Mesenteric fat pad (tissue), 1 donor: ENCODE measurements around the gene CRTAC1. TPM values are rescaled to one million over a fixed set of nuclear protein-coding genes. Genes with fewer than 3 reads are reported as not detected.

Experiments used
- DNase-seq: peaks from one replicate; pipeline ENCODE4 v3.0.0-alpha.2; 2020; ENCODE audit warnings: low spot score
- long read RNA-seq: library from polyadenylated mRNA; unstranded; transcript quantifications from one replicate; pipeline ENCODE4 v2.0.0, GENCODE V29; 2020
- total RNA-seq: library from RNA; stranded (reverse); fragmentation: NEBNext Ultra II Directional; extraction: Animal tissue kit (Norgen Biotek cat#: 25700); gene quantifications from one replicate; pipeline ENCODE4 v1.2.1, GENCODE V29; 2021
- donor health status: DM: yes; HTN: yes; CAD: no.

Gene CRTAC1, protein sequence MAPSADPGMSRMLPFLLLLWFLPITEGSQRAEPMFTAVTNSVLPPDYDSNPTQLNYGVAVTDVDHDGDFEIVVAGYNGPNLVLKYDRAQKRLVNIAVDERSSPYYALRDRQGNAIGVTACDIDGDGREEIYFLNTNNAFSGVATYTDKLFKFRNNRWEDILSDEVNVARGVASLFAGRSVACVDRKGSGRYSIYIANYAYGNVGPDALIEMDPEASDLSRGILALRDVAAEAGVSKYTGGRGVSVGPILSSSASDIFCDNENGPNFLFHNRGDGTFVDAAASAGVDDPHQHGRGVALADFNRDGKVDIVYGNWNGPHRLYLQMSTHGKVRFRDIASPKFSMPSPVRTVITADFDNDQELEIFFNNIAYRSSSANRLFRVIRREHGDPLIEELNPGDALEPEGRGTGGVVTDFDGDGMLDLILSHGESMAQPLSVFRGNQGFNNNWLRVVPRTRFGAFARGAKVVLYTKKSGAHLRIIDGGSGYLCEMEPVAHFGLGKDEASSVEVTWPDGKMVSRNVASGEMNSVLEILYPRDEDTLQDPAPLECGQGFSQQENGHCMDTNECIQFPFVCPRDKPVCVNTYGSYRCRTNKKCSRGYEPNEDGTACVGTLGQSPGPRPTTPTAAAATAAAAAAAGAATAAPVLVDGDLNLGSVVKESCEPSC
- 1.3 TPM for total RNA-seq
- long read RNA-seq, partial matches to known transcripts: 2 of 2 reads
- long read RNA-seq, other reads (novel, unspliced or antisense): 0 of 2 reads

- no peak for DNase-seq
These were observed at the start of gene CRTAC1 for GRCh38 chr10:98030093-98030821. Gene CRTAC1 (minus strand): TSS chr10:98030621. CDS start chr10:98030472, 149 bp downstream.

GRCh38 chr10:98078774-98079173 is 48.4 kb upstream of the CRTAC1 start:
- DNase-seq: no peak

DNA sequence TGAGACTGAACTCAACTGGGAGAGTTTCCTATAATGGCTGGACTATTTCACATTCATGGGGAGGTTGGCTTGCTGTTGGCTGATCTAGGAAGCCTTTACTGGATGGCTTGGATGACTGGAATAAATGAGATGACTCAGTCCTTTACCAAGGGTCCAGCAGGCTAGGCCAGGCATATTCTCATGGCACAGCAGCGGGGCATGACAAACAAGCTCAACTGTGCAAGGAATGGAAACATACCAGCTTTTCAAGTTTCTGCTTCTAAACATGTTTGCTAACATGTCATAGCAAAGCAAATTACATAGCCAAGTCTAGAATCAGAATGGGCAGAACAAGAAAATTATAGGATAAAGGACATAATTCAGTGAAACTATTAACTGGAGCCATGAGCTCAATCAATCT is 46.8 kb upstream of the CRTAC1 start:
- no peak for DNase-seq

DNA sequence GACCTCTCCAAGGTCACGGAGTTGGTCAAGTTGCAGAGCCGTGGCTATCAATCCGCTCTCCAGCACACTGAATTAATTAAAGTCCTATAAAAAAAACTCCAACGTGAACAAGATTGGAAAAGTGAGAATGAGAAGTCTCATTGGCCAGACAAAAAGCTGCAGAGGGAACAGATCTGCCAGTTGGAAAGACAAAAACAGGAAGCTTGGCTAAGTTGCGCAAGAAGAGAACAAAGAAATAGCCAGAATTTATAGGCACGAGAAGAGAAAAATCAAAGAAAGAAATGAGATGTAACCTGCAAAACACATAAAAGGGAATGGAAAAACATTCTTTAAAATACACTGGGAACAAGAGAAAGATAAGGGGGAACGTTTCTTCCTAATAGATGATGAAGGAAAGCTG is 45.7 kb upstream of the CRTAC1 start:
- no peak for DNase-seq

DNA sequence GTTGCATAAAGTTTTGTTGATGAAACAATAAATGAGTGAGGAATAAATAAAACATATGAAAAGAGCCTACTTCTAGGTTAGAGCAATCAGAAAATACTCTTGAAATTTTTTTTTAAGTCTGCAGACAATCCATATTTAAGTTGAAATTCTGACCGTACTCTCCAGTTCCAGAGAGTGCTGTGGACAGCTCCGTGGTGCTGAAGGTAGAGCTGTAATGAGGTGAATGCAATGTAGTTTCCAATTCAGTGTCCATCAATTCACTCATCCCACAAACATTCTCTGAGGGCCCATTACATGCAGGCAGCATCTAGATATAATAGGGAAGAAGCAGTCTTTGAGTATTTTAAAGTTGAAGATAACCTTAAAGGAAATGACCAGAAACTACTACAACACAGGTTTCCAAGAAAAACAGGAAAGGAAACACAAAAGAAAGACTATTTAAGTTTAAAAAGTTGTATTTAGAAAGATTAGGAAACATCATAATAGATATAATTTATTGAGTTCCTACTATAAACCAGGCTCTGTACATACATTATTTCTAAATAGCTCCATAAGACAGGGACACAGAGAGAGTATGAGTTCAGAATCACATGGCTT is 44.0 kb upstream of the CRTAC1 start:
- no peak for DNase-seq

DNA sequence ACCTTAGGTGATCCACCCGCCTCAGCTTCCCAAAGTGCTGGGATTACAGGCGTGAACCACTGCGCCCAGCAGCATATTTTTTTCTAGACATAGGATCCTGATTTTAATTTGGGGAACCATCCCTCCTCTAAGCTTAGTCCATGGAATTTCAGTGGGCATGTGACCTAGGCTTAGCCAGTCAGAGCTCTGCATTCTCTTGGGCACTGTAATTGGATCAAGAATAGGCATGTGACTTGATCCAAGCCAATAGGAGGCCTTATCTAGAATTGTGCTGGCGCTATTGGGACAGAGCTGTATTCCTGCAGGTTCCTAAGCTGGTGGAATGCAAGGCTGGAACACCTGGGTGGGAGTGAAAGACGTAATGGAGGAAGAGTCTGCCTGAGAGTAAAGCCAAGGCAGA is 36.7 kb upstream of the CRTAC1 start:
- DNase-seq: no peak

DNA sequence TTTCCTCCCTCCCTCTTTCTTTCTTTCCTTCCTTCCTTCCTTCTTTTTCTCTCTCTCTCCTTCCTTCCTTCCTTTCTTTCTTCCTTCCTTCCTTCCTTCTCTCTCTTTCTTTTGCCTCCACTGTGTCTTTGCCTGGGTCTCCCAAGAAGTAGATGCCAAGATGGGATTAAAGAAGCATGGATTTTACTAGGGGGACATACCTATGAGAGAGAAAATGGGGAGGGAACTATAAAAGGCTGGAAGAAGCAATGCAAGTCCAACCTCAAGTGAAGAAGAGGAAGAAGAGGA is 33.3 kb upstream of the CRTAC1 start:
- no peak for DNase-seq

- DNase-seq: no peak
These were observed 32.0 kb upstream of the CRTAC1 start for GRCh38 chr10:98062424-98062823.

- DNase-seq: no peak
These were observed 29.7 kb upstream of the CRTAC1 start for GRCh38 chr10:98060079-98060478.

DNA sequence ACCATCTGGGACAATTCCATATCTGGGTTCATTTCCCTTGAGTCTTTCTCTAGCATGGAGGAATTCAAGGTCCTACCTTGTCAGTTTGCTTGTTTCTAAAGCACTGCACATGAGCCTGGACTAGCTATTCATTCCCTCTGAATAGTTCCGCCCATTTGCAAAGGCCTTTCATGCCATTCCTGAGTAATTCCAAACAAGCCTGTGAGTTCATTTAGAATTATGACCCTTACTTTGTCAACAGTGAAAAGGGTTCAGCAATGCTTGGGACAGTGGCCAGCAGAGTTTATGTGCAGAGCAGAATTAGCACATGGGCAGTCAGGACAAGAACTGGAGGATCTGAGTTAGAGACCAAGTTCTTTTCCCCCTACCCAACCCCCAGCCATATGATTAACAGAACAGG is 27.9 kb upstream of the CRTAC1 start:
- DNase-seq: no peak

DNA sequence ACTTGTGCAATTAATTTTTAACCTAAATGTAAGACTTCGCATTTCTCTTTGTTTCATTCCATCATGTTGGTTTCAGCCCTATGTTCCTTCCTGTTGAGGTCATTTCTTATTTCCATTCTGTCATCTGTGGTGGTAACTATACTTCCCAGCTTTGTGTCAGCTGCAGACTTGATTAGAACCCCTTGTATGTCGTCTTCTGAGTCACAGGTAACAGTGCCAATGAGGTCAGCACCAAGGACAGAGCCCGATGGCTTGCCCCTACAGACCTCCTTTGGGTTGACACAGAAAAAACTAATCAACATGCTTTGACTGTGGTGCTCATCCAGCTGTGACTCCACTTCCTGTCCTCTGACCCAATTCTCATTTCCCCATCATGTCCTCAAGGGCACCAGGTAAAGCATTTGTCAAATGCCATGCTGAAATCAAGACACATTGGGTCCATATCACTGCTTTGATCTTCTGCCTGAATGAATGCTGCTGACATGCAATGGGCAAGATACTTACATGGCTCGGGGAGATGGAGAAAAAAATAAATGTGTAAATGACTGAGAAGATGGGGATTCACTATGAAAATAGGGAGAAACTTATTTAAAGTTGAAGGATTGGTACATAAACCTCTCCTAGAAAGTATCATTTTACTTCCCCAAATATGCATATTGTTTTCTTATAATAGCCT is 25.6 kb upstream of the CRTAC1 start:
- no peak for DNase-seq

GRCh38 chr10:98047009-98047741 is 16.8 kb upstream of the CRTAC1 start:
- DNase-seq: no peak

- DNase-seq: no peak
These were observed 15.5 kb upstream of the CRTAC1 start for GRCh38 chr10:98045785-98046389.

DNA sequence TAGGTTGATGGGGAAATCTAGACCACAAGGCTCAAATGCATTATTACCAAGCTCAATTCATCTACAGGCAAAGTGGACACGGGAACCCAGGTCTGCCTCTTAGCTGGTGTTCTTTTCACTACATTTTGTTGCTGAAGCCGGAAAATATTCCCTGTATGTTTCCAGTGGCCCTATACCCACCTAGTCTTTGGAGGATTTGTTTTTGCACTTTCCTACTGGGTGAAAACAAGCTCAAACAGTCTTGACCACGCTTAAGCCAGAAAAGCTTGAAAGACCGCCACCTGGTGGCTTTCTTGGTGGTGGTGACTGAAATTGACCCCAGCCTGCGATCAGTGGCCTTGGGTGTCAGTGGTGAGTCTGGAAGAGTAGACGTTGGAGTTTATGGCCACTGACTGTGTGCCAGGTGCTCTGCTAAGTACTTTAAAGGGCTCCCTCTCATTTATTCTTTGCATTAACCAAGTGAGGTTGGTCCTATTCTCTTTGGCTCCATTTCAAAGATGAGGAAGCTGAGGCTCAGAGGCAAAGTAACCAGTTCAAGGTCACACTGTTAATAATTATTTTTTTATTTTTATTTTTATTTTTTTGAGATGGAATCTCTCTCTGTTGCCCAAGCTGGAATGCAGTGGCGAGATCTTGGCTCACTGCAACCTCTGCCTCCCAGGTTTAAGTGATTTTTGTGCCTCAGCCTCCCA is 11.1 kb upstream of the CRTAC1 start:
- no peak for DNase-seq

GRCh38 chr10:98039690-98040381 is 9.4 kb upstream of the CRTAC1 start:
- no peak for DNase-seq

GRCh38 chr10:98038288-98038687 is 7.9 kb upstream of the CRTAC1 start:
- DNase-seq: no peak

GRCh38 chr10:98035599-98035998 is 5.2 kb upstream of the CRTAC1 start:
- no peak for DNase-seq

DNA sequence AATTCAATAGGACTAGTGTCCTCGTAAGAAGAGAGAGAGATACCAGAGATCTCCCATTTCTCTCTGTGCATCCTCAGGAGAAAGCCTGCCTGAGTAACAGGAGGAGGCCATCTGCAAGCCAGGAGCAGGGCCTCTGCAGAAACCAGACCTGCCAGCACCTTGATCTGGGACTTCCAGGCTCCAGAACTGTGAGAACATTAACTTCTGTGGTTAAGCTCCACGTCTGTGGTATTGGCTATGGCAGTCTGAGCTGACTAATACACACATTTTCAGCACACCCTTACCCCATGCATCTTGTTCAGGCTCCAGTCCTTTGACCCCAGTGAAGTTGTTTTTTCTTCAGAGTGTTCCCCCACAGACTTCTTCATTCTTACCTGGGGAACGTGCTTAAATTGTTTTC is 3.1 kb upstream of the CRTAC1 start:
- DNase-seq: no peak

DNA sequence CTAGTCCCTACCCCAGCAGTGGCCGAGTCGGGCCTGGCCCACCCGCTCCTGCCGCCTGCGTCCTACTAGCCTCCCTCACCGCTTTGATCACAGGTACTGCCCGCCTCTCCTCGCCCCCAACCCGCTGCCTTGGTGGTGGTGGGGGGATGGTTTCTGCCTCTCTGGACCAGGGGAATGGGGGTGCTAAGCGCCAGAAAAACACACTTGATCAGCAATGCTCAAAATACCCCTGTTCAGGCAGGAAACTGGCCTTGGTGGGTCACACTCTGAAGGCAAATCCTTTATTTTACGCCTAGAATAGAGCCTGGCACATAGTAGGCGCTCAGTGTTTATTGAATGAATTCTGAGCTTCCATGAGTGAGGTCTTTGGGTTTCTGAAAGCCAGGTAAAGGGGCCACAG is 1.0 kb upstream of the CRTAC1 start:
- no peak for DNase-seq
